GM12878 (cell line): ENCODE data around the gene JUN. TPM values are rescaled to one million over a fixed set of nuclear protein-coding genes. Genes with fewer than 3 reads are reported as not detected.
A peak's percentile ranks its signal among the peaks of the same experiment; 100 is the strongest.

Source experiments
- ATAC-seq: fragments of 200-7000 bp; cut with Tn5 transposase; 3 replicates; pipeline ENCODE4 v1.9.1; 2020; ENCODE audit warnings: mild to moderate bottlenecking, moderate library complexity
- BruUV-seq: library from RNA; stranded (reverse); fragments of 400-500 nt; replicated peaks from 2 replicates; lab custom pipeline; 2021; lab: Mats Ljungman, UMichigan
- CTCF ChIA-PET: fragments of 300-600 bp; sonication (Branson Sonifier 250); formaldehyde crosslinking; extraction: SDS; loops from one replicate; lab custom pipeline; 2021; ENCODE audit warnings: inconsistent platforms; lab: Yijun Ruan, JAX
- POLR2A ChIA-PET: fragments of 350-600 bp; formaldehyde crosslinking; extraction: SDS; loops from one replicate; lab custom pipeline; 2021; ENCODE audit warnings: inconsistent platforms; lab: Charles Lee
- RAD21 ChIA-PET: fragments of 300-600 bp; sonication (Branson Sonifier 250); formaldehyde crosslinking; loops from one replicate; lab custom pipeline; 2023; ENCODE audit warnings: antibody characterized with exemption; ENCODE audit not compliant: unreplicated experiment; lab: Charles Lee
- SMC1A ChIA-PET: fragments of 300-600 bp; sonication (Branson Sonifier 250); formaldehyde crosslinking; loops from one replicate; lab custom pipeline; 2023; ENCODE audit not compliant: unreplicated experiment, uncharacterized antibody; lab: Charles Lee
- DNase-seq: peaks from one replicate; pipeline ENCODE4 v3.0.0-alpha.2; 2011; ENCODE audit warnings: low read depth, low spot score
- FAIRE-seq: peaks from 3 replicates; lab custom pipeline; 2011; peaks lifted over from hg19 to GRCh38; lab: Jason Lieb, UNC
- H2AFZ ChIP-seq: 2 replicates; pipeline ENCODE4 v1.6.0; 2011; ENCODE audit warnings: low read depth, low read length, control low read depth; ENCODE audit not compliant: control insufficient read depth
- H3K27ac ChIP-seq: 2 replicates; pipeline ENCODE4 v1.5.1; 2011; ENCODE audit warnings: control low read depth; ENCODE audit not compliant: control insufficient read depth, insufficient read depth
- H3K27me3 ChIP-seq, 2 experiments: replicated peaks in 1 of 2; 2 replicates each; pipeline versions ENCODE4 v1.6.0 to v1.6.1; 2011; ENCODE audit warnings: low read length in 1 of 2; ENCODE audit not compliant: control insufficient read depth in 2 of 2, insufficient read depth in 2 of 2
- H3K36me3 ChIP-seq, 2 experiments: 2 replicates each; pipeline ENCODE4 v1.5.1; 2011; ENCODE audit warnings: low read length in 1 of 2; ENCODE audit not compliant: control insufficient read depth in 2 of 2, insufficient read depth in 2 of 2
- H3K4me1 ChIP-seq: 2 replicates; pipeline ENCODE4 v1.6.1; 2011; ENCODE audit warnings: mild to moderate bottlenecking, low read length, moderate library complexity, mixed read lengths; ENCODE audit not compliant: control insufficient read depth, insufficient read depth
- H3K4me2 ChIP-seq: 2 replicates; pipeline ENCODE4 v1.6.0; 2011; ENCODE audit warnings: control low read depth; ENCODE audit not compliant: control insufficient read depth, insufficient read depth
- H3K4me3 ChIP-seq: fragments of 200-600 bp; sonication (generic); 2 replicates; pipeline ENCODE4 v1.5.1; 2016
- H3K79me2 ChIP-seq: 2 replicates; pipeline ENCODE4 v1.6.0; 2011; ENCODE audit warnings: low read length; ENCODE audit not compliant: control insufficient read depth, insufficient read depth
- H3K9ac ChIP-seq: 2 replicates; pipeline ENCODE4 v1.8.0; 2011; ENCODE audit warnings: low read length, control low read depth, mixed read lengths; ENCODE audit not compliant: control insufficient read depth, insufficient read depth
- H3K9me3 ChIP-seq: replicated peaks from 3 replicates; pipeline ENCODE4 v1.5.1; 2011; ENCODE audit warnings: mild to moderate bottlenecking, low read length; ENCODE audit not compliant: control insufficient read depth, insufficient read depth
- H4K20me1 ChIP-seq: 2 replicates; pipeline ENCODE4 v1.6.0; 2011; ENCODE audit not compliant: control insufficient read depth, insufficient read depth
- BHLHE40 ChIP-seq, 2 experiments: fragments of 450-650 bp in 1 of 2; IDR thresholded peaks; 2 replicates each; pipeline ENCODE4 v1.6.1; 2011 to 2017; ENCODE audit warnings: low read depth in 2 of 2, borderline replicate concordance in 1 of 2, improper control_type of control experiment in 1 of 2, low read length in 1 of 2, mild to moderate bottlenecking in 1 of 2
- BMI1 ChIP-seq: fragments of 450-650 bp; IDR thresholded peaks from 2 replicates; pipeline ENCODE4 v1.6.1; 2016; ENCODE audit warnings: mild to moderate bottlenecking, moderate library complexity, borderline replicate concordance
- CHD2 ChIP-seq: IDR thresholded peaks from 2 replicates; pipeline ENCODE4 v1.6.1; 2011; ENCODE audit warnings: low read depth, low read length, improper control_type of control experiment, borderline replicate concordance
- EGR1 ChIP-seq, 2 experiments: IDR thresholded peaks; 1 replicate in 1 of 2; 2 replicates in 1 of 2; pipeline ENCODE4 v1.6.1; 2011 to 2012; ENCODE audit warnings: low read depth in 2 of 2, low read length in 2 of 2, borderline replicate concordance in 1 of 2, mild to moderate bottlenecking in 1 of 2, moderate library complexity in 1 of 2
- FOS ChIP-seq: IDR thresholded peaks from 3 replicates; pipeline ENCODE4 v1.6.1; 2011; ENCODE audit warnings: borderline replicate concordance; ENCODE audit not compliant: insufficient read length; ENCODE audit errors: extremely low read depth
- HDGF ChIP-seq: fragments of 450-650 bp; IDR thresholded peaks from 2 replicates; pipeline ENCODE4 v1.6.1; 2016; ENCODE audit warnings: antibody characterized with exemption
- IRF5 ChIP-seq: fragments of 450-650 bp; IDR thresholded peaks from 2 replicates; pipeline ENCODE4 v1.6.1; 2017; ENCODE audit warnings: borderline replicate concordance
- MAX ChIP-seq: IDR thresholded peaks from 2 replicates; pipeline ENCODE4 v1.6.1; 2012; ENCODE audit warnings: low read depth, low read length, improper control_type of control experiment
- MTA3 ChIP-seq: IDR thresholded peaks from 2 replicates; pipeline ENCODE4 v1.6.1; 2012; ENCODE audit warnings: low read length, inconsistent platforms, borderline replicate concordance
- NR2C1 ChIP-seq: fragments of 450-650 bp; IDR thresholded peaks from 2 replicates; pipeline ENCODE4 v1.6.1; 2017; ENCODE audit warnings: antibody characterized with exemption, mild to moderate bottlenecking, moderate library complexity
- RELA ChIP-seq: fragments of 450-650 bp; IDR thresholded peaks from 2 replicates; pipeline ENCODE4 v1.8.0; 2014; ENCODE audit warnings: borderline replicate concordance; ENCODE audit not compliant: partially characterized antibody
- REST ChIP-seq: IDR thresholded peaks from 2 replicates; pipeline ENCODE4 v1.6.1; 2012; ENCODE audit warnings: mild to moderate bottlenecking, low read depth, low read length
- SIX5 ChIP-seq: IDR thresholded peaks from 2 replicates; pipeline ENCODE4 v1.6.1; 2011; ENCODE audit warnings: mild to moderate bottlenecking, low read depth, low read length, moderate library complexity; ENCODE audit not compliant: severe bottlenecking
- SREBF2 ChIP-seq: IDR thresholded peaks from 2 replicates; pipeline ENCODE4 v1.6.1; 2012; ENCODE audit warnings: mild to moderate bottlenecking, low read length
- SUPT20H ChIP-seq: IDR thresholded peaks from 2 replicates; pipeline ENCODE4 v1.6.1; 2011; ENCODE audit warnings: low read depth, mild to moderate bottlenecking, low read length, moderate library complexity, borderline replicate concordance; ENCODE audit not compliant: control insufficient read depth
- ZNF384 ChIP-seq: IDR thresholded peaks from 2 replicates; pipeline ENCODE4 v1.6.1; 2012; ENCODE audit warnings: low read depth, mild to moderate bottlenecking, low read length, improper control_type of control experiment, borderline replicate concordance
- WGBS: methylation state at CpG from one replicate; pipeline ENCODE4 v1.1.6; 2016; ENCODE audit warnings: low lambda C conversion rate; ENCODE audit not compliant: insufficient replicate concordance, insufficient coverage; ENCODE audit errors: missing lambda C conversion rate; 5-methylcytosine and 5-hydroxymethylcytosine counted together
- in situ Hi-C: fragments of 300-500 bp; cut with MboI; formaldehyde crosslinking; loops from 9 replicates; pipeline ENCODE4 v1.14.3; 2018; ENCODE audit warnings: mixed read lengths
- intact Hi-C: fragments of 100-400 bp; cut with micrococcal nuclease; formaldehyde crosslinking; loops from one replicate; pipeline ENCODE4 v1.14.2; 2022; ENCODE audit not compliant: unreplicated experiment
- polyA plus RNA-seq, 11 experiments: library from polyadenylated mRNA; depleted of rRNA in 4 of 11; unstranded in 6 of 11; stranded (reverse) in 5 of 11; fragments of >200 nt; fragmentation: Nextera tagmentation in 4 of 11; fragmentation: Illumina TruSeq in 1 of 11; extraction: Ambion mirVana in 4 of 11; extraction: Trizol in 1 of 11; gene quantifications; 1 replicate in 1 of 11; 2 replicates in 10 of 11; pipeline versions ENCODE4 v1.2.1 to v1.2.3, GENCODE V29; 2011 to 2016; ENCODE audit warnings: inconsistent platforms in 2 of 11, missing spikeins in 2 of 11, low read depth in 1 of 11
- total RNA-seq, 4 experiments: library from RNA; depleted of rRNA in 3 of 4; stranded (reverse); fragments of >200 nt in 3 of 4; fragmentation: Illumina TruSeq in 1 of 4; extraction: Trizol in 1 of 4; gene quantifications; 2 replicates each; pipeline versions ENCODE4 v1.2.1 to v1.2.3, GENCODE V29; 2013 to 2021

Gene JUN
- total and polyA plus RNA-seq, 10 of the 15 experiments (the other 5 are each of a cell fraction or from before 2014, with no cell fraction given), result 0.18 to 8.4 (median 2.8) TPM

- SMC1A ChIA-PET, result interaction anchor here (0.7 to 8.4 kb wide), 10 partner anchors 15 to 977 kb away, joined by 3 to 64 read pairs (median 4); no protein-coding TSS in a partner anchor
- no peak for DNase-seq
- H2AFZ ChIP-seq, result peak overlapping the region; percentile 74
- peak; percentile 33 for ATAC-seq
- H3K27ac ChIP-seq, result peak overlapping the region; percentile 29
- POLR2A ChIA-PET, result interaction anchor here (0.7 kb wide), 1 partner anchor 231 kb away, joined by 3 read pairs; no protein-coding TSS in a partner anchor
- peaks cover 2% of the 10 kb centered on the region; the same call in 1 of the 3 replicates for H3K9me3 ChIP-seq
- peak overlapping the region; percentile 84 for H3K4me3 ChIP-seq
- CTCF ChIA-PET, result interaction anchor here (0.7 to 5.1 kb wide), 13 partner anchors 9 to 979 kb away, joined by 3 to 39 read pairs (median 4); no protein-coding TSS in a partner anchor
- FAIRE-seq, result no peak
- no peaks in the 10 kb centered on the region for H3K36me3 ChIP-seq
- no peaks in the 10 kb centered on the region for H3K27me3 ChIP-seq
- H3K9ac ChIP-seq, result peak overlapping the region; percentile 91
- no TSS peak for BruUV-seq
- RAD21 ChIA-PET, result interaction anchor here (0.9 to 4.9 kb wide), 7 partner anchors 61 to 977 kb away, joined by 3 to 43 read pairs (median 4); no protein-coding TSS in a partner anchor
- peak overlapping the region; percentile 99 for H3K4me2 ChIP-seq
- H3K4me1 ChIP-seq, result peaks cover 11% of the 10 kb centered on the region
- in situ Hi-C loops, result loop anchor here (10.0 kb wide), 1 partner anchor 512 kb away; the partner anchor contains the start of gene FGGY
- H4K20me1 ChIP-seq, result no peaks in the 10 kb centered on the region
- intact Hi-C loops, result loop anchor here (5.0 kb wide), 3 partner anchors 185 to 245 kb away; no protein-coding TSS in a partner anchor
- peaks cover 6% of the 10 kb centered on the region for H3K79me2 ChIP-seq
- WGBS, result under 1% methylated on average over 82 of the region's 82 CpGs
- TF ChIP-seq EGR1 (IDR thresholded peaks at IDR 0.05; ENCODE audit: borderline replicate concordance in 1 of 2, low read depth in 2 of 2, low read length in 2 of 2) (0 out of 3 replicates have a peak, but pooled peaks of 1 of the 2 experiments have one; percentile 10), IRF5 (no peak), SUPT20H (no peak), MTA3 (no peak), NR2C1 (no peak), SREBF2 (no peak), BHLHE40 (IDR thresholded peaks at IDR 0.05; ENCODE audit: borderline replicate concordance in 1 of 2, low read depth in 2 of 2, low read length in 1 of 2) (peak; percentile 49 to 66; a peak in 2 of 4 replicates), ZNF384 (no peak), RELA (no peak), HDGF (no peak), MAX (peak; percentile 66; the same call in 1 of the 2 replicates), SIX5 (no peak), REST (no peak), CHD2 (no peak), FOS (no peak), BMI1 (no peak)
These were observed 1.4 kb downstream of the JUN start for GRCh38 chr1:58782178-58783089.
